ENCODE data around the gene SLC5A6. TPM values are rescaled to one million over a fixed set of nuclear protein-coding genes. Genes with fewer than 3 reads are reported as not detected.

The SLC5A6 gene
- polyA plus RNA-seq, 2 of the 4 experiments (the other 2 are of a cell fraction), result 82.7 to 86.7 TPM

DNA sequence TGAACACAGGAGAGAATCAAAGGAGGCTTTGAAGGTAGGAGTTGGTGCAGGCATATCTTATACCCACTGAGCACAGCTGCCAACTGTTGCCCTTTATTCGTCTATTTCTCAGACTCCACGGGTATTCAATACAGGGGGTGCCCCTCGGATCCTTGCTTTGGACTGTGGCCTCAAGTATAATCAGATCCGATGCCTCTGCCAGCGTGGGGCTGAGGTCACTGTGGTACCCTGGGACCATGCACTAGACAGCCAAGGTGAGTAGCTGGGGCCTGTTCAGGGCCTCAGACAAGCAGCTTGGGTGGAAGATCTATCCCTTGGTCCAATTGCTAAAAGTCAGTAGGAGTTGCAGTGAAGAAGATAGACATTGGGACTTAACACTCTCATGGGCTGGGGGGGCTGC is 10.3 kb upstream of the SLC5A6 start:
- Histone ChIP-seq H3K9me3 (no peaks in the 10 kb centered on the region), H3K4me1 (peaks cover 12% of the 10 kb centered on the region), H3K4me2 (no peak overlapping the region), H3K4me3 (no peak overlapping the region), H3K27ac (no peak overlapping the region)
- no peak for DNase-seq (ENCODE audit: low read depth in 1 of 2, low spot score in 1 of 2)
- 98% methylated on average over 5 of the region's 5 CpGs for WGBS (ENCODE audit: missing lambda C conversion rate)
- no peak for ATAC-seq
- ChIA-PET POLR2A (no interaction called here), CTCF (interaction anchor here (0.7 to 1.5 kb wide), 9 partner anchors 9 to 135 kb away, joined by 3 to 5 read pairs (median 3); partner anchors contain the start of gene KHK)
- FAIRE-seq, result no peak
- TF ChIP-seq CEBPB (IDR thresholded peaks at IDR 0.05), result no peak
- no peak for TF ChIP-seq NFE2L2 (conservative IDR thresholded peaks at IDR 0.05; ENCODE audit: low read length)
- TF ChIP-seq KDM1A (IDR thresholded peaks at IDR 0.05; ENCODE audit: low read depth), result no peak
- no peak for TF ChIP-seq BCL3 (IDR thresholded peaks at IDR 0.05)

DNA sequence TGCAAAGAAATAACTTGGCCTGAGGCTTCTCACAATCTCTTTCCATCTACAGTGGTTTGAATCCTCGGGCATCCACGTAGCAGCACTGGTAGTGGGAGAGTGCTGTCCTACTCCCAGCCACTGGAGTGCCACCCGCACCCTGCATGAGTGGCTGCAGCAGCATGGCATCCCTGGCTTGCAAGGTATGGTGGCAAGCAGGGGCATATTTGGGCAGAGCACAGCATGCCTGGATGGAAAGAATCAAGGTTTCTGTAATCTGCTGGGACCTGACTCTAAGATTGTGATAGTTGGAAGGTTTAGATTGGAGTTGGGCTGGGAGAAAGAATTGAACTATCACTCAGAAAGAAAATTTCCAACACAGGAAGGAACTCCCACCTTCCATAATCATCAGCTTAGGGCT is 9.1 kb upstream of the SLC5A6 start:
- ATAC-seq (no peak), FAIRE-seq (no peak), DNase-seq (ENCODE audit: low read depth in 1 of 2, low spot score in 1 of 2) (no peak)
- no peak overlapping the region for H3K27ac ChIP-seq
- no peaks in the 10 kb centered on the region for H3K9me3 ChIP-seq
- no peak overlapping the region for H3K4me3 ChIP-seq
- no peak overlapping the region for H3K4me2 ChIP-seq
- peaks cover 17% of the 10 kb centered on the region for H3K4me1 ChIP-seq
- TF ChIP-seq RAD21 (conservative IDR thresholded peaks at IDR 0.05 in 1 of 2, IDR thresholded peaks at IDR 0.05 in 1 of 2) (no peak), TFCP2L1 (CRISPR knock-in tag; IDR thresholded peaks at IDR 0.05) (0 out of 2 replicates have a peak, but pooled peaks have one; percentile 14)
- 87% methylated on average over 3 of the region's 3 CpGs for WGBS (ENCODE audit: missing lambda C conversion rate)
- CTCF ChIA-PET, result interaction anchor here (0.6 to 3.2 kb wide), 2 partner anchors 59 to 136 kb away, joined by 3 to 12 read pairs; no protein-coding TSS in a partner anchor
- POLR2A ChIA-PET, result no interaction called here

- CTCF ChIA-PET, result interaction anchor here (0.9 to 3.2 kb wide), 4 partner anchors 29 to 121 kb away, joined by 3 to 12 read pairs (median 4); no protein-coding TSS in a partner anchor
These were observed 8.0 kb upstream of the SLC5A6 start for GRCh38 chr2:27220091-27220490.

GRCh38 chr2:27219091-27219490 is 7.0 kb upstream of the SLC5A6 start:
- Histone ChIP-seq H3K27ac (no peak overlapping the region), H3K9me3 (no peaks in the 10 kb centered on the region), H3K4me2 (peak overlapping the region; percentile 88; the same call in 1 of the 3 replicates), H3K4me1 (peaks cover 18% of the 10 kb centered on the region), H3K4me3 (no peak overlapping the region)
- 94% methylated on average over 2 of the region's 2 CpGs for WGBS (ENCODE audit: missing lambda C conversion rate)
- ATAC-seq, result no peak
- POLR2A ChIA-PET, result interaction anchor here (0.6 kb wide), 1 partner anchor 141 kb away, joined by 3 read pairs; no protein-coding TSS in a partner anchor
- CTCF ChIA-PET, result interaction anchor here (0.7 to 3.2 kb wide), 5 partner anchors 11 to 120 kb away, joined by 3 to 12 read pairs (median 5); no protein-coding TSS in a partner anchor
- no peak for DNase-seq (ENCODE audit: low read depth in 1 of 2, low spot score in 1 of 2)
- FAIRE-seq, result no peak
- TF ChIP-seq RFX5 (IDR thresholded peaks at IDR 0.05), result no peak
- TF ChIP-seq CBX8 (IDR thresholded peaks at IDR 0.05), result no peak
- no peak for TF ChIP-seq FOSB (CRISPR knock-in tag; IDR thresholded peaks at IDR 0.05)
- no peak for TF ChIP-seq KDM5A (IDR thresholded peaks at IDR 0.05)
- no peak for TF ChIP-seq FOXS1 (CRISPR knock-in tag; IDR thresholded peaks at IDR 0.05)
- TF ChIP-seq RNF2 (IDR thresholded peaks at IDR 0.05; ENCODE audit: borderline replicate concordance, low read depth), result no peak
- TF ChIP-seq KDM1A (IDR thresholded peaks at IDR 0.05; ENCODE audit: low read depth), result no peak
- TF ChIP-seq TP53 (CRISPR knock-in tag; IDR thresholded peaks at IDR 0.05), result no peak
- no peak for TF ChIP-seq EHF (CRISPR knock-in tag; IDR thresholded peaks at IDR 0.05)

More at GRCh38 chr2:27220091-27220490, 8.0 kb upstream of the SLC5A6 start:
- no peak overlapping the region for H3K4me2 ChIP-seq
- WGBS (ENCODE audit: missing lambda C conversion rate), result 92% methylated on average over 7 of the region's 7 CpGs
- no peak for TF ChIP-seq CHD2 (IDR thresholded peaks at IDR 0.05; ENCODE audit: low read length, partially characterized antibody)
- no peak overlapping the region for H3K4me3 ChIP-seq
- no peak overlapping the region for H3K27ac ChIP-seq
- no peak for ATAC-seq
- no peaks in the 10 kb centered on the region for H3K9me3 ChIP-seq
- no peak for DNase-seq (ENCODE audit: low read depth in 1 of 2, low spot score in 1 of 2)
- POLR2A ChIA-PET, result no interaction called here
- FAIRE-seq, result no peak
- H3K4me1 ChIP-seq, result peaks cover 17% of the 10 kb centered on the region

GRCh38 chr2:27218614-27219013 is 6.5 kb upstream of the SLC5A6 start:
- DNase-seq (ENCODE audit: low read depth in 1 of 2, low spot score in 1 of 2) (no peak), ATAC-seq (no peak), FAIRE-seq (no peak)
- Histone ChIP-seq H3K4me2 (peak overlapping the region; percentile 88), H3K27ac (peak overlapping the region in 1 of 2 experiments; percentile 95; a peak in 5 of 6 replicates), H3K4me3 (peak overlapping the region; percentile 65; the same call in 2 of the 3 replicates), H3K9me3 (no peaks in the 10 kb centered on the region), H3K4me1 (peaks cover 23% of the 10 kb centered on the region)
- POLR2A ChIA-PET, result interaction anchor here (0.6 kb wide), 1 partner anchor 142 kb away, joined by 3 read pairs; no protein-coding TSS in a partner anchor
- TF ChIP-seq FOXS1 (CRISPR knock-in tag; IDR thresholded peaks at IDR 0.05) (no peak), CEBPB (IDR thresholded peaks at IDR 0.05) (no peak), NR3C1 (IDR thresholded peaks at IDR 0.05) (no peak), RAD21 (conservative IDR thresholded peaks at IDR 0.05 in 1 of 2, IDR thresholded peaks at IDR 0.05 in 1 of 2) (no peak), PBX3 (IDR thresholded peaks at IDR 0.05) (no peak), ATOH8 (CRISPR knock-in tag; IDR thresholded peaks at IDR 0.05; ENCODE audit: low read depth) (no peak), RFX5 (IDR thresholded peaks at IDR 0.05) (no peak), CBX2 (IDR thresholded peaks at IDR 0.05; ENCODE audit: borderline replicate concordance, low read depth) (no peak), RCOR1 (IDR thresholded peaks at IDR 0.05; ENCODE audit: low read depth, low read length) (no peak), EHF (CRISPR knock-in tag; IDR thresholded peaks at IDR 0.05) (no peak), FOSL2 (IDR thresholded peaks at IDR 0.05) (no peak), FOSL2 (CRISPR knock-in tag; IDR thresholded peaks at IDR 0.05) (no peak), KDM1A (IDR thresholded peaks at IDR 0.05; ENCODE audit: low read depth) (no peak), HOXA7 (CRISPR knock-in tag; IDR thresholded peaks at IDR 0.05) (no peak)
- CTCF ChIA-PET, result interaction anchor here (0.6 to 3.2 kb wide), 6 partner anchors 7 to 202 kb away, joined by 3 to 12 read pairs (median 4); no protein-coding TSS in a partner anchor
- WGBS (ENCODE audit: missing lambda C conversion rate), result 87% methylated on average over 4 of the region's 4 CpGs
